ENCODE data around the gene RTN4RL1. TPM values are rescaled to one million over a fixed set of nuclear protein-coding genes. Genes with fewer than 3 reads are reported as not detected.

Gene RTN4RL1
- total and polyA plus RNA-seq, 4 experiments from 2014 or later: 0.27 to 2.0 (median 0.39) TPM

DNA sequence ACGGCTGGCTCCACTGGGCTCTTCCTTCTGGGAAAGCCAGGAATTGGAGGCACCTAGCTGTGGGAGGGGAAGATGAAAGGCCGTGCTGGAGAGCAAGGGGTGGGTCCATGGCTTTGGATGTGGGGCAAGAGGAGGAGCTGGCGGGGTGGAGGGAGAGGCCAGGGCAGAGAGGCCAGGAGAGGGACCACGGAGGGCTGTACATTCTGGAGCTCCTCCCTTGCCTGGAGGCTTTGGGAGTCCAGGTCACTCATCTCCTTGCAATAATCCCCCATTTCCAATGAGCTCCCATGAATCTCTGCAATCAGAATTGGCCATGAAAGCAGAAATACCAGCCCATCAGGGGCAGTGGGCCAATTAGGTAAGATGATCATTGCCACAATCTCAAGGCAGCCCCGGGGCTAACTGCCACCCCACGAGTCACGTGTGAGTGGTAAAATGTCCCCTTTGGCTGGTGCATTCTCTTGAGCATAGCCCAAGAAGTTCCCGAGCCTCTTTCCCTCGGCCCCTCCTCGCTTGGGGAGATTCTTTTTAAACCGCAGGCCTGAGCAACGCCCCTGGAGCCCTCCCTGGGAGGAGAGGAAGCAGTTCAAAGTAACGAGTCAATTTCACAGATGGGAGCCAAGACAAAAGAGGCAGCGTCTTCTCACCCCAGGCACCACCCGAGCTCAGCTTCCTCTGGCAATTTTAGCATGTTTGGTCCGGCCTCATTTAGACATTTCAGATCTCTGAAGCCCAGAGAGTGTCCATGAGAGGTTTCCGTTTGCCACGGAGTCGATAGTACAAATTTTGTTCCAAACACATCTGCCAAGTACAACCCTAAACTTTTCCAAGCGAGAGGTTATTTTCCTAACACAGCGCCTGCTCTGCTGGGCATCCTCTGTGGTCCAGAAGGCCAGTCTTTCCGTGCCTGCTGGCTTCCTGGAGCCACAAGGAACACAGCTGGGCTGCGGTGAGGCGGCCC, 13.4 kb downstream of the RTN4RL1 start:
- H3K36me3 ChIP-seq (ENCODE audit: insufficient read depth, low read length): no peaks in the 10 kb centered on the region
- no peak for DNase-seq
- H3K4me1 Mint-ChIP-seq: peaks cover 0 to 5% (median under 1%) of the 10 kb centered on the region in 4 donors
- H3K4me1 ChIP-seq (ENCODE audit: insufficient read depth, low read length): no peaks in the 10 kb centered on the region
- ChIA-PET POLR2A (ENCODE audit: partially characterized antibody) (no interaction called here), CTCF (ENCODE audit: partially characterized antibody) (no interaction called here)
- H3K9me3 Mint-ChIP-seq: peaks cover 0 to 2% (median 0%) of the 10 kb centered on the region in 8 donors
- no peak overlapping the region for H3K4me3 ChIP-seq (ENCODE audit: low read length in 2 of 2)
- H3K27ac ChIP-seq (ENCODE audit: low read depth, low read length): no peak overlapping the region
- H3K27me3 ChIP-seq (ENCODE audit: insufficient read depth, low read length): no peaks in the 10 kb centered on the region
- no peak overlapping the region for H3K4me3 Mint-ChIP-seq
- intact Hi-C loops (cut with micrococcal nuclease): no loop called here
- no peak overlapping the region for H3K27ac Mint-ChIP-seq
- H3K27me3 Mint-ChIP-seq: peaks cover 0 to 4% of the 10 kb centered on the region in 2 donors
- H3K9me3 ChIP-seq (ENCODE audit: control insufficient read depth in 1 of 2, low read length in 2 of 2): no peaks in the 10 kb centered on the region
- peaks cover 0 to 9% of the 10 kb centered on the region in 2 donors for H3K36me3 Mint-ChIP-seq

- POLR2A ChIA-PET (ENCODE audit: partially characterized antibody): no interaction called here
- CTCF ChIA-PET (ENCODE audit: partially characterized antibody): no interaction called here
These were observed 15.4 kb downstream of the RTN4RL1 start for GRCh38 chr17:2009737-2010136.

DNA sequence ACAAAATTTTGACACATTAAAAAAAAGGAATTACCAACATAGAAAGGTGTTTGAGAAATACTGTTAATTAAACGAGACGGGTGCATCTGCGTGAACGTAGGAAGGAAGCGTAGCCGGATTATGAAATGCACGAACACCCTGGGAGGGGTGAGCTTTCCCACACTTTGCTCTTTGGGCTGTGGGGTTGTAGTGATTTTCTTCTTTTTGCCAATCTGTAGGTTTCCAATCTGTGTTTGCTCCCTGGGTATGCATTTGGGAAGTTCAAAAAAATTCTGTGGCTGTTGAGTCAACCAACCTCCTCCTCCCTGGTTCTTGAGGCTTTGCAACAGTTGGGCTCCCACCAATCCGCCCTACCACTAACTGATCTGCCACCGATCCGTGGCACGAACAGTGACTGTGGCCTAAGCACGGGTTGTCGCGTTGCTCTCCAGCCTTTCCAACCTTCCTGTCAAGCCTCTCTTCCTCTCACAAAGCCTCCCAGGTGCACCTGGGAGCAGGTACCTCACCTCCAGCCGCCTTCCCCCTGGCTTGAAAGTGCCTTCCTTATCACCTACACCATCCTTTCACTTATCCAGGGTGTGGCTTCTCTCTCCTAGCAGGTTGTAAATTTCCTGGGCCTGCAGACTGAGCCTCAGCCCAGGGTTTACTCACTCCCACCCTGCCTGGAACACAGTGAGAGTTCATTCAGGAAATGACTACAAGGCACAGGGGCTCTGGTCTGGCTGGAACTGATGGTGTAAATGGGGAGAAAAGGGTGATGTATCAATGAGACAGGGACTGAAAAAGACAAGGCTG, 16.6 kb downstream of the RTN4RL1 start:
- H3K4me1 Mint-ChIP-seq: peaks cover 0 to 5% (median under 1%) of the 10 kb centered on the region in 4 donors
- ChIA-PET POLR2A (ENCODE audit: partially characterized antibody) (no interaction called here), CTCF (ENCODE audit: partially characterized antibody) (interaction anchor here (0.7 kb wide), 1 partner anchor 29 kb away, joined by 3 read pairs; no protein-coding TSS in a partner anchor)
- peaks cover 0 to 2% (median 0%) of the 10 kb centered on the region in 8 donors for H3K9me3 Mint-ChIP-seq
- Histone ChIP-seq H3K4me1 (ENCODE audit: insufficient read depth, low read length) (no peaks in the 10 kb centered on the region), H3K27me3 (ENCODE audit: insufficient read depth, low read length) (no peaks in the 10 kb centered on the region), H3K4me3 (ENCODE audit: low read length in 2 of 2) (no peak overlapping the region), H3K36me3 (ENCODE audit: insufficient read depth, low read length) (no peaks in the 10 kb centered on the region), H3K27ac (ENCODE audit: low read depth, low read length) (no peak overlapping the region), H3K9me3 (ENCODE audit: control insufficient read depth in 1 of 2, low read length in 2 of 2) (no peaks in the 10 kb centered on the region)
- peaks cover 0 to 2% of the 10 kb centered on the region in 2 donors for H3K27me3 Mint-ChIP-seq
- H3K4me3 Mint-ChIP-seq: no peak overlapping the region
- H3K27ac Mint-ChIP-seq: no peak overlapping the region
- intact Hi-C loops (cut with micrococcal nuclease): no loop called here
- peaks cover 0 to 9% of the 10 kb centered on the region in 2 donors for H3K36me3 Mint-ChIP-seq
- DNase-seq: no peak

More at GRCh38 chr17:2009737-2010136, 15.4 kb downstream of the RTN4RL1 start:
- peaks cover 0 to 2% (median 0%) of the 10 kb centered on the region in 8 donors for H3K9me3 Mint-ChIP-seq
- H3K9me3 ChIP-seq (ENCODE audit: control insufficient read depth in 1 of 2, low read length in 2 of 2): no peaks in the 10 kb centered on the region
- H3K27ac Mint-ChIP-seq: peak overlapping the region in 1 of 7 donors; percentile 1
- H3K4me1 Mint-ChIP-seq: peaks cover 0 to 5% (median under 1%) of the 10 kb centered on the region in 4 donors
- H3K4me1 ChIP-seq (ENCODE audit: insufficient read depth, low read length): no peaks in the 10 kb centered on the region
- H3K27me3 Mint-ChIP-seq: peaks cover 0 to 2% of the 10 kb centered on the region in 2 donors
- no peak overlapping the region for H3K4me3 ChIP-seq (ENCODE audit: low read length in 2 of 2)
- no peak for DNase-seq
- no peaks in the 10 kb centered on the region for H3K36me3 ChIP-seq (ENCODE audit: insufficient read depth, low read length)
- intact Hi-C loops (cut with micrococcal nuclease): no loop called here
- H3K27ac ChIP-seq (ENCODE audit: low read depth, low read length): no peak overlapping the region
- no peak overlapping the region for H3K4me3 Mint-ChIP-seq
- peaks cover 0 to 9% of the 10 kb centered on the region in 2 donors for H3K36me3 Mint-ChIP-seq
- H3K27me3 ChIP-seq (ENCODE audit: insufficient read depth, low read length): no peaks in the 10 kb centered on the region

DNA sequence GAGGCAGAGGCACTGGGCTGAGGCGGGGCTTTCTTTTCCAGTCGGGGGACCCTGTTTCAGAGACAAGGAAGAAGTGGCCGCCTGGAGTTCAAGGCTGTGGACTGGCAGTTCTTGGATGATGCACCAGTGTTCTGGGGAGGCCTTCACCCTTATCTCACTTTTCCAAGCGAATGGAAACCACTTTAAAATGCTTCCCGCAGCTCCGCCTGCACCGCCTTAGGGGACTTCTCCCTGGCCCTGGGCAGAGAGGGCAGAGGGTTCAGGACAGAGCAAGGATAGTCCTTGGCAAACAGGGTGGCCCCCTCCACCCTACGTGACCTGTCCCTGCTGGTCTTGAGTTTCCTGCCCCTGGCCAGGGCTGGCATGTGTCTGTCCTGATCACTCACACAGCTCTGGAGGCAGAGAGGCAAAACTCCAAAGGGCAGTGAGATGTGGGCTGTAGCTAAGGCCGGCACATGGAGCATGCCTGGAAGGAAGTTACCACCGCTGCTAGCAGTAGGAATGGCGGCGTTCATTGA, 20.6 kb downstream of the RTN4RL1 start:
- peaks cover 0 to 5% of the 10 kb centered on the region in 2 donors for H3K36me3 Mint-ChIP-seq
- DNase-seq: no peak
- Histone ChIP-seq H3K4me1 (ENCODE audit: insufficient read depth, low read length) (no peaks in the 10 kb centered on the region), H3K4me3 (ENCODE audit: low read length in 2 of 2) (no peak overlapping the region), H3K36me3 (ENCODE audit: insufficient read depth, low read length) (no peaks in the 10 kb centered on the region), H3K27ac (ENCODE audit: low read depth, low read length) (no peak overlapping the region), H3K27me3 (ENCODE audit: insufficient read depth, low read length) (no peaks in the 10 kb centered on the region), H3K9me3 (ENCODE audit: control insufficient read depth in 1 of 2, low read length in 2 of 2) (no peaks in the 10 kb centered on the region)
- H3K4me1 Mint-ChIP-seq: peaks cover 0 to 1% (median under 1%) of the 10 kb centered on the region in 4 donors
- intact Hi-C loops (cut with micrococcal nuclease): no loop called here
- peaks cover 1 to 2% of the 10 kb centered on the region in 2 donors for H3K27me3 Mint-ChIP-seq
- no peak overlapping the region for H3K4me3 Mint-ChIP-seq
- no peaks in the 10 kb centered on the region for H3K9me3 Mint-ChIP-seq
- POLR2A ChIA-PET (ENCODE audit: partially characterized antibody): no interaction called here
- H3K27ac Mint-ChIP-seq: peak overlapping the region in 1 of 7 donors; percentile 25
- CTCF ChIA-PET (ENCODE audit: partially characterized antibody): no interaction called here

GRCh38 chr17:2003525-2003924, 21.6 kb downstream of the RTN4RL1 start:
- H3K36me3 ChIP-seq (ENCODE audit: insufficient read depth, low read length): no peaks in the 10 kb centered on the region
- H3K9me3 ChIP-seq (ENCODE audit: control insufficient read depth in 1 of 2, low read length in 2 of 2): no peaks in the 10 kb centered on the region
- H3K27ac ChIP-seq (ENCODE audit: low read depth, low read length): no peak overlapping the region
- CTCF ChIA-PET (ENCODE audit: partially characterized antibody): no interaction called here
- H3K27me3 Mint-ChIP-seq: peaks cover 7% of the 10 kb centered on the region in 2 donors
- no peak overlapping the region for H3K4me3 Mint-ChIP-seq
- H3K4me1 ChIP-seq (ENCODE audit: insufficient read depth, low read length): no peaks in the 10 kb centered on the region
- peaks cover 0 to 5% of the 10 kb centered on the region in 2 donors for H3K36me3 Mint-ChIP-seq
- no peak overlapping the region for H3K27ac Mint-ChIP-seq
- POLR2A ChIA-PET (ENCODE audit: partially characterized antibody): no interaction called here
- H3K27me3 ChIP-seq (ENCODE audit: insufficient read depth, low read length): no peaks in the 10 kb centered on the region
- H3K4me3 ChIP-seq (ENCODE audit: low read length in 2 of 2): no peak overlapping the region
- H3K9me3 Mint-ChIP-seq: peaks cover 0 to 4% (median 0%) of the 10 kb centered on the region in 8 donors
- no peak for DNase-seq
- H3K4me1 Mint-ChIP-seq: peaks cover 4 to 8% (median 5%) of the 10 kb centered on the region in 4 donors
- intact Hi-C loops (cut with micrococcal nuclease): no loop called here

DNA sequence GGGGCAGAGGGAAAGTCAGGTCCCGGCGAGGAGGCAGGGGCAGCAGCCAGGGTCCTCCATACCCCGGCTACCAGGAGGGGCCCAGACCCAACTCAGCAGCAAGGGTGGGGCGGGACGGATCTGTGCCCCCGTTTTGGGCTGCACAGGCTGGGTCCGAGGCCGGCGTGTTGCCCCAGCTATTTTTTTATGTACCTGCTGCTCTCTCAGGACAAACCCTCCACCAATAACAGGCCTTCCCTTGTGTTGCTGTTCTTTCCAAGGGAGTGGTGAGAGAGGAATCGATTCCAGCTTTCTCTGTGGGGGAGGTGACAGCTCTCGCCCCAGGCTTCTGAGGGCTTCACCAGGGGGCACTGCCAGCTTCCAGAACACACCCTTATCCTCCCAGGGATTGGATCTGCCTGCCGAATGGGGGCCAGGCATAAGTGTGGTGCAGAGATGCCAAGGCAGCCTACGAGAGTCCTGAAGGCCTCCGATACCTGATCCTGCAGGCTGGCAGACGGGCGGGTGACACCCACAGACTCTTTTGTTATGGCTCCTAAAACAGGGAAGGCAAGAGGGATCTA, 22.3 kb downstream of the RTN4RL1 start:
- no peaks in the 10 kb centered on the region for H3K9me3 ChIP-seq (ENCODE audit: control insufficient read depth in 1 of 2, low read length in 2 of 2)
- H3K27ac ChIP-seq (ENCODE audit: low read depth, low read length): no peak overlapping the region
- H3K27me3 Mint-ChIP-seq: peaks cover 7% of the 10 kb centered on the region in 2 donors
- intact Hi-C loops (cut with micrococcal nuclease): no loop called here
- H3K9me3 Mint-ChIP-seq: peaks cover 0 to 4% (median 0%) of the 10 kb centered on the region in 8 donors
- no peak overlapping the region for H3K4me3 ChIP-seq (ENCODE audit: low read length in 2 of 2)
- peaks cover 0 to 5% of the 10 kb centered on the region in 2 donors for H3K36me3 Mint-ChIP-seq
- ChIA-PET POLR2A (ENCODE audit: partially characterized antibody) (no interaction called here), CTCF (ENCODE audit: partially characterized antibody) (no interaction called here)
- H3K36me3 ChIP-seq (ENCODE audit: insufficient read depth, low read length): no peaks in the 10 kb centered on the region
- H3K4me3 Mint-ChIP-seq: no peak overlapping the region
- H3K4me1 Mint-ChIP-seq: peaks cover 4 to 8% (median 5%) of the 10 kb centered on the region in 4 donors
- H3K27ac Mint-ChIP-seq: no peak overlapping the region
- H3K4me1 ChIP-seq (ENCODE audit: insufficient read depth, low read length): no peaks in the 10 kb centered on the region
- H3K27me3 ChIP-seq (ENCODE audit: insufficient read depth, low read length): no peaks in the 10 kb centered on the region
- no peak for DNase-seq

Data from CD4-positive, alpha-beta memory T cell (primary cell).